Stomach smooth muscle (tissue), 2 donors: Measurements from ENCODE around the gene EIF3F.

Experiments used
- H3K27ac ChIP-seq: one replicate; pipeline ENCODE4 v1.7.0; 2013; ENCODE audit warnings: mild to moderate bottlenecking, low read length, inconsistent platforms
- H3K27me3 ChIP-seq, 2 donors: one replicate each; pipeline ENCODE4 v1.7.0; 2013; ENCODE audit warnings: low read length in 2 of 2; ENCODE audit not compliant: insufficient read depth in 2 of 2, control insufficient read depth in 1 of 2
- H3K36me3 ChIP-seq, 2 donors: one replicate each; pipeline ENCODE4 v1.7.0; 2013; ENCODE audit warnings: low read length in 2 of 2; ENCODE audit not compliant: control insufficient read depth in 2 of 2, insufficient read depth in 2 of 2
- H3K4me1 ChIP-seq: one replicate; pipeline ENCODE4 v1.7.0; 2013; ENCODE audit warnings: low read length; ENCODE audit not compliant: control insufficient read depth, insufficient read depth
- H3K4me3 ChIP-seq, 2 donors: one replicate each; pipeline ENCODE4 v1.7.0; 2013; ENCODE audit warnings: low read length in 2 of 2
- H3K9ac ChIP-seq, 2 donors: one replicate each; pipeline ENCODE4 v1.7.0; 2013; ENCODE audit warnings: low read length in 2 of 2, mild to moderate bottlenecking in 1 of 2
- H3K9me3 ChIP-seq, 2 donors: one replicate each; pipeline ENCODE4 v1.7.0; 2013; ENCODE audit warnings: low read length in 2 of 2; ENCODE audit not compliant: control insufficient read depth in 2 of 2
- donor health status: healthy.
- donor health status: Pancreatic carcinoma.

Gene EIF3F

DNA sequence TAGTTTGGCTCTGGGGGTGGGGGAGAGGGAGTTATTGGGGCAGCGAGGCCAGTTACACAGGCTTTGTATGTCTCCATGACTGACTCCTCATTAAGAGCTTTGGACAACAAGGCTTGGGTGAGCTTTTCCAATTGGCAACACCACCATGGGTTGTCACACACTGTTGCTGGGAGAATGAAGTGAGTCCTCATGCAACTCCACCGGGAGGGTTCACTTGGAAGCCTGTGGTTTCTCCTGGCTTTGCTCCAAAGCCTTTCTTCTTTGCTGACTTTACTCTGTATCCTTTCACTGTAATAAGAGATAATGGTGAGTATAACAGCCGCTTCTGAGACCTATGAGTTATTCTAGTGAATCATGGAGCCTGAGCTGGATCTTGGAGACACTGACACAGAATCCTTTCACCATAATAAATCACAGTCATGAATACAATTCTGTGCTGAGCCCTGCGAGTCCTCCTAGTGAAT lies 24.9 kb downstream of the EIF3F start:
- Histone ChIP-seq H3K9me3 (no peaks in the 10 kb centered on the region), H3K4me3 (no peak overlapping the region), H3K36me3 (no peaks in the 10 kb centered on the region), H3K27me3 (no peaks in the 10 kb centered on the region), H3K27ac (no peak overlapping the region), H3K4me1 (no peaks in the 10 kb centered on the region), H3K9ac (no peak overlapping the region)

DNA sequence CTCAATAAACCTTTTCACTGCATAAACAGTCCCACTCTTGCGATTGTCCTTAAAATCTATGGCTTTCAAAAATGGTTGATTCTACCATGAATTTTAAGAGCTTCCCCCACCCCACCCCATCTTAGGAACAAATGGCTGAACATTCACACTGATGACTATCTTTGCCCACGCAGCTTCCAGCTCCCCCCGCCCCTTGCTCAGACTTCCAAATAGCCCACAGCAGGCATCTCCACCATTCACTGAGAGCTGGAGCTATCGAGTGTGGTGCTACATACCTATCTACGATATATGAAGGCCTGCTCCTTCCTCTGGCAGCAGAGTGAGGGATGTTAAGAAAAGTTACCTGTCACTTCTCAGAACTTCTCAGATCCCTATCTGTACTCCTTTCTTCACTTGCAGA lies 26.7 kb downstream of the EIF3F start:
- Histone ChIP-seq H3K4me1 (peaks cover 8% of the 10 kb centered on the region), H3K9me3 (no peaks in the 10 kb centered on the region), H3K4me3 (no peak overlapping the region), H3K27ac (no peak overlapping the region), H3K27me3 (no peaks in the 10 kb centered on the region), H3K36me3 (no peaks in the 10 kb centered on the region), H3K9ac (no peak overlapping the region)

DNA sequence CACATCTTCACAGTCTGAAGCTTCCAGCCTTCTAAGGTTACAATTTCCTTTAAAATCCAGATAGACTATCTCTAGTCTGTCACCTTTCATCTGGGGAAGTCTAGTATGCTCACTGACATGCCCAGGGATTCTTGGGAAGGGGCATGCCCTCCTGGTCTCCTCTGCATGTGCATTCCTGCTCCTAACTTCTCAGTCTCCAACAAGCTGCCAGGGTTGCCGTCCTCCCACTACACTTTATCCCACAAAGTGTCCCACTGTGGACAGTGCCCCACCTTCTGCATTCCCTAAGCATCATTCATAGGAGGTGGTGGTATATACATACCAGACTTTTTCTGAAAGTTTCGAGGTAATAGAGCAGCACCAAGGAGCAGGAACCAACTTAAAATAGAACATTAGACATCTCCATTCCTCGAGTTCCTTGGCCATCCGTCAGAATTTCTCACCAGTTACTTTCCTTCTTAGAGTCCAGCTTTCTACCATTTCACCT lies 28.7 kb downstream of the EIF3F start:
- H3K9me3 ChIP-seq = no peaks in the 10 kb centered on the region
- H3K27me3 ChIP-seq = no peaks in the 10 kb centered on the region
- no peaks in the 10 kb centered on the region for H3K36me3 ChIP-seq
- peaks cover 12% of the 10 kb centered on the region for H3K4me1 ChIP-seq
- H3K27ac ChIP-seq = no peak overlapping the region
- H3K4me3 ChIP-seq = no peak overlapping the region
- no peak overlapping the region for H3K9ac ChIP-seq

- H3K36me3 ChIP-seq = no peaks in the 10 kb centered on the region
- no peak overlapping the region for H3K27ac ChIP-seq
- no peak overlapping the region for H3K9ac ChIP-seq
- peaks cover 12% of the 10 kb centered on the region for H3K4me1 ChIP-seq
- H3K4me3 ChIP-seq = no peak overlapping the region
- H3K27me3 ChIP-seq = no peaks in the 10 kb centered on the region
- no peaks in the 10 kb centered on the region for H3K9me3 ChIP-seq
These were observed 29.3 kb downstream of the EIF3F start for GRCh38 chr11:8016440-8016839.

- Histone ChIP-seq H3K27ac (no peak overlapping the region), H3K4me1 (peaks cover 12% of the 10 kb centered on the region), H3K9me3 (no peaks in the 10 kb centered on the region), H3K27me3 (no peaks in the 10 kb centered on the region), H3K9ac (no peak overlapping the region), H3K36me3 (no peaks in the 10 kb centered on the region), H3K4me3 (no peak overlapping the region)
These were observed 29.9 kb downstream of the EIF3F start for GRCh38 chr11:8017071-8017470.

DNA sequence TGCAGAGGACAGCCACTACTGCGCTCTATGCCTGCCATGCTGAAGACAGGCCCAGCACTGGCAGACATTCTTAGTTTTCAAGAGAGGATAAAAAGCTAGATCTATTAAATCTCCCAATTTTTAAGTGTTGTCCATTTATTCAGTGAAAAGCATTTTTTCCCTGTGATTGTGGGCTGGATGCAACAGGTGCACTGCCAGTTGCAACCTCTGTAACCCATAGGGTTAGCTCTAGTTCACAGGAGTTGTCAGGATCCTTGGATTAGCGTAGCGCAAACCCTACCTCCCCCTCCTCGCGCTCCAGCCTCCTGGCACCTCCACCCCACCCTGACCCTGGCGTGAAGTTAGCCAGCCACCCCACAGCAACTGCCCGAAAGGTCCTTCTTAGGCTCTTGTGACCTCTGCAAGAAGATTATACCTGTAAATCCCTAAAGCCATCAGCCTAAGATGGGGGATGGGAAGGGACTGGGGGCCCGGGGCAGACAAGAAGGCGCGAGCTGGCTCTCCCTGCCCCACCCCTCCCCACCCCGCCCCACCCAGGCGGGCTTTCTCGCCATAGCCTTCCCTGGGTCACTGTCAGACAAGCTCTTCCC lies 30.9 kb downstream of the EIF3F start:
- no peaks in the 10 kb centered on the region for H3K27me3 ChIP-seq
- peak overlapping the region in 1 of 2 donors; percentile 67 for H3K9ac ChIP-seq

GRCh38 chr11:8018484-8019313 lies 31.6 kb downstream of the EIF3F start:
- Histone ChIP-seq H3K9ac (peak overlapping the region; percentile 62 to 67), H3K27ac (peak overlapping the region; percentile 53), H3K9me3 (no peaks in the 10 kb centered on the region), H3K4me3 (peak overlapping the region; percentile 64 to 80), H3K36me3 (no peaks in the 10 kb centered on the region), H3K4me1 (peaks cover 12% of the 10 kb centered on the region), H3K27me3 (no peaks in the 10 kb centered on the region)

More for the DNA sequence above, 30.9 kb downstream of the EIF3F start:
- no peaks in the 10 kb centered on the region for H3K9me3 ChIP-seq
- no peak overlapping the region for H3K27ac ChIP-seq
- no peaks in the 10 kb centered on the region for H3K36me3 ChIP-seq
- H3K4me3 ChIP-seq = peak overlapping the region; percentile 64 to 80
- peaks cover 12% of the 10 kb centered on the region for H3K4me1 ChIP-seq

DNA sequence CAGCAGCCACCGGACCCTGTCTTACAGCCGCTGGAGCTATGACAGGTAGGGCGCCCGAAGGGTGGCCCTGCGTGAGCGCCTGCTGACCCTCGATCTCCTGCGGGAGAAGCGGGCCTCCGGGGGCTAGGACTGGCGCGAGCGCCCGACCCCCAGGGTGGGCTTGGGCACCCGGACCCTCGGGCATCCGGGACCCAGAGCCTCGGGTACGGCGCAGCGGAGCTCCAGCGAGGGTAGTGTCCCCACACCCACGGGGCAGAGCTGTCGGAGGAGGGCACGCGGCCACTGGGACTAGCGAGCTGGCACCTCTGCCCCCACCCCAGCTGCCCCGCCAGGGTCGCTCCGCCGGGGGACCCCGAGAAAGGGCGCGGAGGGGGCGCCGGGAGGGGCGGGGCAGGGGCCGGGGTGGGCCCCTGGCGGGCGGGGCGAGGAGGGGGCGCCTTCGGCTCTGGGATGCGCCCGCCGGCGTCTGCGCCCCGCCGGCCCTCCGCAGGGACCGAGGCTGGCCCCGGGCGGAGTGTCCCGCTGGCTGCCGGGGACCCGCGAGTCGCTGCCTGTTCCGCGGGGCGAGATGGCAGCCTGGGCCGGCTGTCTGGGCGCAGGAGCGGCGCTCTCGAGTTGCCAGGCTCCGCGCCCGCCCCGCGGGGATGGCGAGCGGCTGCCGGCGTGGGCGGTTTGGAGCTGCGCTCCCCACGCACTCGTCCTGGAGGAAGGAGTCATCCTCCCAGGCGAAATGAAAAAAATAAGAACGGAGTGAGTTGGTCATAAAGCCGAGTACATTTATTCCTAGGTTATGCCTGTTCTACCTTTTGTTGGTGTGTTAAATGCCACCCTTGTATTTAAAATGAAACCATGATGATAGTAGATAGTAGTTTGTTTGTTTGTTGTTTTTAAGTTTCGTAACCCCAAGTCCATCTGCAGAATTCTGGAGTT lies 32.4 kb downstream of the EIF3F start:
- Histone ChIP-seq H3K4me1 (peaks cover 12% of the 10 kb centered on the region), H3K4me3 (peak overlapping the region; percentile 64 to 80), H3K9me3 (no peaks in the 10 kb centered on the region), H3K27ac (peak overlapping the region; percentile 53), H3K9ac (peak overlapping the region; percentile 62 to 67), H3K36me3 (no peaks in the 10 kb centered on the region), H3K27me3 (no peaks in the 10 kb centered on the region)

DNA sequence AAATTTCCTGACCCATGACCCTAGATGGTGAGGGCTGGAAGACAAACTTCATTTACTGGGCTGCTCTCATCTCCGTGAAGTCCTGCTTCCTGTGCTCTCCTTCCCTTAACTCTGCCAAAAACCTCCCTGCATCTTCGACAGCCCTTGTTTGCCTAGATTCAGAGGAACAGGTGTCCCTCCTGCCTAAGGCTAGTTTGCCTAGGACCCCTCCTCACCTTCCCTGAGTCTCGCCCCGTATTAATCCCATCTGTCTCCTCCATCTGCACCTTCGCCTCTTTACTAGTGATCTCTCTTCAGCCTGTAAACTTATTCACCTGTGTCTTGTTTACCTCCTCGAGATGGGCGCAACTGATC lies 33.1 kb downstream of the EIF3F start:
- no peak overlapping the region for H3K27ac ChIP-seq

GRCh38 chr11:8021920-8022319 lies 34.8 kb downstream of the EIF3F start:
- Histone ChIP-seq H3K9me3 (no peaks in the 10 kb centered on the region), H3K27me3 (no peaks in the 10 kb centered on the region), H3K4me1 (peaks cover 12% of the 10 kb centered on the region), H3K4me3 (no peak overlapping the region), H3K27ac (no peak overlapping the region), H3K9ac (no peak overlapping the region), H3K36me3 (no peaks in the 10 kb centered on the region)

More for the DNA sequence above, 33.1 kb downstream of the EIF3F start:
- H3K4me3 ChIP-seq = peak overlapping the region; percentile 64 to 80
- H3K27me3 ChIP-seq = no peaks in the 10 kb centered on the region
- H3K9ac ChIP-seq = peak overlapping the region; percentile 44 to 55
- no peaks in the 10 kb centered on the region for H3K36me3 ChIP-seq
- peaks cover 12% of the 10 kb centered on the region for H3K4me1 ChIP-seq
- no peaks in the 10 kb centered on the region for H3K9me3 ChIP-seq
